Mammary epithelial cell (primary cell): ENCODE measurements around the gene PCSK6.

Source experiments
- EZH2 ChIP-seq: IDR thresholded peaks from 2 replicates; pipeline ENCODE4 v1.6.1; 2012; ENCODE audit warnings: low read length, inconsistent platforms, borderline replicate concordance
- TF ChIP-seq, protein P1 (sequence below), 2 donors: IDR thresholded peaks in 1 of 2; conservative IDR thresholded peaks in 1 of 2; 2 replicates each; pipeline ENCODE4 v1.5.1; 2011 to 2012; ENCODE audit warnings: inconsistent platforms in 2 of 2, low read length in 2 of 2, mild to moderate bottlenecking in 2 of 2, control low read depth in 1 of 2, low read depth in 1 of 2; ENCODE audit not compliant: insufficient read depth in 1 of 2; ENCODE audit errors: extremely low read depth in 1 of 2

DNA sequence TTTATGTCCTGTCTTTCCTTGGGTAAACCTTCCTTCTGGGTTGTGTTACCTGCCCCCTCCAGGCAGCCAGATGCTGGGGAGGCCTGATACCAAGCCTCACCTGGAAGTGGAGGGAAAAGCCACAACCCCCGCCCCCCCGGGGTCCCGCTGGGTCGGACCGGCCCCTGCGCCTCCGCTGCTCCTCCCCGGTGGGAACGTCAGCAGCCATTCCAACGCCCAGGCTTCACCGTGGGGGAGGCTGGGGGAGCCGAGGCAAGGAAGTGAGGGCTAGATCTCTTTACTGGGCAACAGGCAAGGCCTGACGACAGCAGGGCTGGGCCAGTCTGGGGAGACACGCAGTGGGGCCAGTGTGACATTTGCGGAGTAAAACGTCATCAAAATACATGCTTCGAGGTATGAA is 141.5 kb downstream of the PCSK6 start:
- TF ChIP-seq, protein P1, sequence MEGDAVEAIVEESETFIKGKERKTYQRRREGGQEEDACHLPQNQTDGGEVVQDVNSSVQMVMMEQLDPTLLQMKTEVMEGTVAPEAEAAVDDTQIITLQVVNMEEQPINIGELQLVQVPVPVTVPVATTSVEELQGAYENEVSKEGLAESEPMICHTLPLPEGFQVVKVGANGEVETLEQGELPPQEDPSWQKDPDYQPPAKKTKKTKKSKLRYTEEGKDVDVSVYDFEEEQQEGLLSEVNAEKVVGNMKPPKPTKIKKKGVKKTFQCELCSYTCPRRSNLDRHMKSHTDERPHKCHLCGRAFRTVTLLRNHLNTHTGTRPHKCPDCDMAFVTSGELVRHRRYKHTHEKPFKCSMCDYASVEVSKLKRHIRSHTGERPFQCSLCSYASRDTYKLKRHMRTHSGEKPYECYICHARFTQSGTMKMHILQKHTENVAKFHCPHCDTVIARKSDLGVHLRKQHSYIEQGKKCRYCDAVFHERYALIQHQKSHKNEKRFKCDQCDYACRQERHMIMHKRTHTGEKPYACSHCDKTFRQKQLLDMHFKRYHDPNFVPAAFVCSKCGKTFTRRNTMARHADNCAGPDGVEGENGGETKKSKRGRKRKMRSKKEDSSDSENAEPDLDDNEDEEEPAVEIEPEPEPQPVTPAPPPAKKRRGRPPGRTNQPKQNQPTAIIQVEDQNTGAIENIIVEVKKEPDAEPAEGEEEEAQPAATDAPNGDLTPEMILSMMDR (conservative IDR thresholded peaks at IDR 0.05 in 1 of 2, IDR thresholded peaks at IDR 0.05 in 1 of 2; ENCODE audit: extremely low read depth in 1 of 2, insufficient read depth in 1 of 2, low read depth in 1 of 2, low read length in 2 of 2), result no peak
- TF ChIP-seq EZH2, result no peak
